IgD-negative memory B cell (primary cell): ENCODE results near the gene DNAH3. TPM values are rescaled to one million over a fixed set of nuclear protein-coding genes. Genes with fewer than 3 reads are reported as not detected.
A peak's percentile ranks its signal among the peaks of the same experiment; 100 is the strongest.
"Not testable (repeated sequence)": the region's sequence is repeated elsewhere in the genome, so short reads cannot be mapped to it uniquely, and the experiment has no call there.

Experiments
- H3K27ac Mint-ChIP-seq, 3 donors: one replicate each; pipeline ENCODE4 v1.8.0; 2020 to 2022; ENCODE audit warnings: mild to moderate bottlenecking in 3 of 3, mixed read lengths in 3 of 3, moderate library complexity in 1 of 3
- H3K27me3 Mint-ChIP-seq: one replicate; pipeline ENCODE4 v1.8.0; 2021; ENCODE audit warnings: mixed read lengths
- H3K36me3 Mint-ChIP-seq: one replicate; pipeline ENCODE4 v1.8.0; 2020; ENCODE audit warnings: mild to moderate bottlenecking, mixed read lengths
- H3K4me1 Mint-ChIP-seq, 3 donors: one replicate each; pipeline ENCODE4 v1.8.0; 2020 to 2022; ENCODE audit warnings: mixed read lengths in 3 of 3, mild to moderate bottlenecking in 1 of 3
- H3K4me3 Mint-ChIP-seq, 4 donors: one replicate each; pipeline ENCODE4 v1.8.0; 2020 to 2022; ENCODE audit warnings: mild to moderate bottlenecking in 4 of 4, mixed read lengths in 4 of 4, moderate library complexity in 3 of 4
- H3K9me3 Mint-ChIP-seq, 3 donors: one replicate each; pipeline ENCODE4 v1.8.0; 2020 to 2021; ENCODE audit warnings: mixed read lengths in 3 of 3, mild to moderate bottlenecking in 1 of 3
- polyA plus RNA-seq: library from polyadenylated mRNA; unstranded; fragments of 300-500 nt; fragmentation: Illumina TruSeq; gene quantifications from one replicate; pipeline ENCODE4 v1.2.3, GENCODE V29; 2021

The DNAH3 gene
- polyA plus RNA-seq, result not detected

GRCh38 chr16:21150375-21151001 lies at the start of gene DNAH3:
Gene DNAH3, minus strand, starts transcription at chr16:21150846. Its CDS starts 527 bp downstream, at chr16:21150319.
- no peaks in the 10 kb centered on the region for H3K36me3 Mint-ChIP-seq
- no peaks in the 10 kb centered on the region for H3K9me3 Mint-ChIP-seq
- H3K27me3 Mint-ChIP-seq, result no peaks in the 10 kb centered on the region
- H3K27ac Mint-ChIP-seq, result no peak within 1 kb of the TSS
- peaks cover 0 to 2% (median 0%) of the 10 kb centered on the region in 3 donors for H3K4me1 Mint-ChIP-seq
- no peak within 1 kb of the TSS for H3K4me3 Mint-ChIP-seq

GRCh38 chr16:21199607-21200218 lies 49.1 kb upstream of the DNAH3 start:
- Mint-ChIP-seq H3K9me3 (no peaks in the 10 kb centered on the region), H3K4me1 (peaks cover 3 to 7% (median 7%) of the 10 kb centered on the region in 3 donors), H3K36me3 (no peaks in the 10 kb centered on the region), H3K4me3 (no peak overlapping the region), H3K27ac (no peak overlapping the region), H3K27me3 (peaks cover 18% of the 10 kb centered on the region)

- Mint-ChIP-seq H3K9me3 (no peaks in the 10 kb centered on the region), H3K27me3 (peaks cover 18% of the 10 kb centered on the region), H3K4me1 (peaks cover 3 to 10% (median 8%) of the 10 kb centered on the region in 3 donors), H3K4me3 (no peak overlapping the region), H3K27ac (no peak overlapping the region), H3K36me3 (no peaks in the 10 kb centered on the region)
These were observed 47.0 kb upstream of the DNAH3 start for GRCh38 chr16:21197621-21198020.

GRCh38 chr16:21197112-21197511 lies 46.5 kb upstream of the DNAH3 start:
- Mint-ChIP-seq H3K27ac (no peak overlapping the region), H3K27me3 (peaks cover 20% of the 10 kb centered on the region), H3K9me3 (no peaks in the 10 kb centered on the region), H3K36me3 (no peaks in the 10 kb centered on the region), H3K4me3 (no peak overlapping the region), H3K4me1 (peaks cover 3 to 10% (median 8%) of the 10 kb centered on the region in 3 donors)

- not testable (repeated sequence) for H3K4me1 Mint-ChIP-seq, H3K36me3 Mint-ChIP-seq, H3K4me3 Mint-ChIP-seq, H3K9me3 Mint-ChIP-seq, H3K27ac Mint-ChIP-seq
- peaks cover 20% of the 10 kb centered on the region for H3K27me3 Mint-ChIP-seq
These were observed 44.7 kb upstream of the DNAH3 start for GRCh38 chr16:21195330-21195729.

- no peaks in the 10 kb centered on the region for H3K36me3 Mint-ChIP-seq
- no peak overlapping the region for H3K4me3 Mint-ChIP-seq
- H3K4me1 Mint-ChIP-seq, result peaks cover 3 to 10% (median 8%) of the 10 kb centered on the region in 3 donors
- peaks cover 0 to 4% (median 3%) of the 10 kb centered on the region in 3 donors for H3K9me3 Mint-ChIP-seq
- no peak overlapping the region for H3K27ac Mint-ChIP-seq
- H3K27me3 Mint-ChIP-seq, result peaks cover 20% of the 10 kb centered on the region
These were observed 44.2 kb upstream of the DNAH3 start for GRCh38 chr16:21194771-21195301.

- no peak overlapping the region for H3K4me3 Mint-ChIP-seq
- H3K9me3 Mint-ChIP-seq, result peaks cover 0 to 4% (median 3%) of the 10 kb centered on the region in 3 donors
- H3K27ac Mint-ChIP-seq, result no peak overlapping the region
- H3K36me3 Mint-ChIP-seq, result no peaks in the 10 kb centered on the region
- peaks cover 14% of the 10 kb centered on the region for H3K27me3 Mint-ChIP-seq
- H3K4me1 Mint-ChIP-seq, result peaks cover 6 to 19% (median 12%) of the 10 kb centered on the region in 3 donors
These were observed 42.3 kb upstream of the DNAH3 start for GRCh38 chr16:21192991-21193390.

GRCh38 chr16:21190599-21190998 lies 40.0 kb upstream of the DNAH3 start:
- Mint-ChIP-seq H3K4me1 (peaks cover 2 to 18% (median 7%) of the 10 kb centered on the region in 3 donors), H3K4me3 (no peak overlapping the region), H3K36me3 (no peaks in the 10 kb centered on the region), H3K27ac (no peak overlapping the region), H3K9me3 (peaks cover 0 to 7% (median 4%) of the 10 kb centered on the region in 3 donors), H3K27me3 (peaks cover 4% of the 10 kb centered on the region)

- peaks cover 3% of the 10 kb centered on the region for H3K36me3 Mint-ChIP-seq
- peaks cover 0 to 7% (median 7%) of the 10 kb centered on the region in 3 donors for H3K9me3 Mint-ChIP-seq
These were observed 39.4 kb upstream of the DNAH3 start for GRCh38 chr16:21190013-21190412.

GRCh38 chr16:21189311-21189710 lies 38.7 kb upstream of the DNAH3 start:
- Mint-ChIP-seq H3K9me3 (peaks cover 0 to 13% (median 8%) of the 10 kb centered on the region in 3 donors), H3K27me3 (peaks cover 4% of the 10 kb centered on the region), H3K4me3 (no peak overlapping the region), H3K4me1 (peaks cover 10 to 23% (median 10%) of the 10 kb centered on the region in 3 donors), H3K36me3 (peaks cover 4% of the 10 kb centered on the region), H3K27ac (no peak overlapping the region)

More at GRCh38 chr16:21190013-21190412, 39.4 kb upstream of the DNAH3 start:
- no peak overlapping the region for H3K27ac Mint-ChIP-seq
- peaks cover 3 to 21% (median 7%) of the 10 kb centered on the region in 3 donors for H3K4me1 Mint-ChIP-seq
- no peak overlapping the region for H3K4me3 Mint-ChIP-seq
- H3K27me3 Mint-ChIP-seq, result peaks cover 4% of the 10 kb centered on the region

- H3K27ac Mint-ChIP-seq, result no peak overlapping the region
These were observed 35.7 kb upstream of the DNAH3 start for GRCh38 chr16:21186326-21186691.

GRCh38 chr16:21185659-21186325 lies 35.1 kb upstream of the DNAH3 start:
- peaks cover 10 to 27% (median 11%) of the 10 kb centered on the region in 3 donors for H3K4me1 Mint-ChIP-seq
- no peak overlapping the region for H3K4me3 Mint-ChIP-seq
- H3K36me3 Mint-ChIP-seq, result peaks cover 13% of the 10 kb centered on the region
- peak overlapping the region in 1 of 3 donors; percentile 31 for H3K27ac Mint-ChIP-seq
- peaks cover 1% of the 10 kb centered on the region for H3K27me3 Mint-ChIP-seq
- peaks cover 2 to 21% (median 8%) of the 10 kb centered on the region in 3 donors for H3K9me3 Mint-ChIP-seq

More at GRCh38 chr16:21186326-21186691, 35.7 kb upstream of the DNAH3 start:
- Mint-ChIP-seq H3K27me3 (peaks cover 1% of the 10 kb centered on the region), H3K4me1 (peaks cover 10 to 27% (median 11%) of the 10 kb centered on the region in 3 donors), H3K9me3 (peaks cover 2 to 21% (median 8%) of the 10 kb centered on the region in 3 donors), H3K36me3 (peaks cover 8% of the 10 kb centered on the region), H3K4me3 (no peak overlapping the region)

- Mint-ChIP-seq H3K27ac (peak overlapping the region; percentile 31 to 82 (median 59)), H3K4me1 (peaks cover 10 to 27% (median 11%) of the 10 kb centered on the region in 3 donors), H3K27me3 (peaks cover 1% of the 10 kb centered on the region), H3K4me3 (no peak overlapping the region), H3K9me3 (peaks cover 2 to 17% (median 6%) of the 10 kb centered on the region in 3 donors), H3K36me3 (peaks cover 13% of the 10 kb centered on the region)
These were observed 34.2 kb upstream of the DNAH3 start for GRCh38 chr16:21184834-21185233.

GRCh38 chr16:21183995-21184394 lies 33.3 kb upstream of the DNAH3 start:
- Mint-ChIP-seq H3K9me3 (peaks cover 2 to 17% (median 6%) of the 10 kb centered on the region in 3 donors), H3K27ac (no peak overlapping the region), H3K4me1 (peaks cover 10 to 23% (median 11%) of the 10 kb centered on the region in 3 donors), H3K4me3 (no peak overlapping the region), H3K27me3 (peaks cover 1% of the 10 kb centered on the region), H3K36me3 (peaks cover 13% of the 10 kb centered on the region)

GRCh38 chr16:21179983-21180365 lies 29.3 kb upstream of the DNAH3 start:
- Mint-ChIP-seq H3K9me3 (peaks cover 2 to 17% (median 3%) of the 10 kb centered on the region in 3 donors), H3K4me3 (no peak overlapping the region), H3K36me3 (peaks cover 17% of the 10 kb centered on the region)

More at GRCh38 chr16:21179983-21180365, 29.3 kb upstream of the DNAH3 start:
- Mint-ChIP-seq H3K27ac (no peak overlapping the region), H3K27me3 (no peaks in the 10 kb centered on the region), H3K4me1 (peaks cover 5 to 11% (median 8%) of the 10 kb centered on the region in 3 donors)
